Right lobe of liver (tissue), 6 donors: ENCODE results near the gene FAM217A. TPM values are rescaled to one million over a fixed set of nuclear protein-coding genes. Genes with fewer than 3 reads are reported as not detected.

ENCODE experiments used
- ATAC-seq, 4 donors: fragments of 200-7000 bp; cut with Tn5 transposase; one replicate each; pipeline ENCODE4 v1.9.1; 2020; ENCODE audit warnings: mild to moderate bottlenecking in 4 of 4, moderate library complexity in 4 of 4
- DNase-seq, 3 donors: peaks; one replicate each; pipeline ENCODE4 v3.0.0-alpha.2; 2020
- H3K27ac ChIP-seq, 3 donors: fragments of 200-600 bp; one replicate each; pipeline ENCODE4 v1.8.0; 2022
- H3K27me3 ChIP-seq, 2 donors: fragments of 200-600 bp; one replicate each; pipeline ENCODE4 v1.8.0; 2022
- H3K36me3 ChIP-seq, 4 donors: fragments of 200-600 bp; sonication (generic) in 1 of 4; one replicate each; pipeline versions ENCODE4 v1.5.1 to v1.8.0; 2017 to 2022; ENCODE audit warnings: control low read depth in 1 of 4
- H3K4me1 ChIP-seq, 4 donors: fragments of 200-600 bp; sonication (generic) in 1 of 4; one replicate each; pipeline versions ENCODE4 v1.5.1 to v1.8.0; 2017 to 2022; ENCODE audit warnings: control low read depth in 1 of 4
- H3K4me3 ChIP-seq, 3 donors: fragments of 200-600 bp; one replicate each; pipeline ENCODE4 v1.8.0; 2022
- H3K9me3 ChIP-seq, 4 donors: fragments of 200-600 bp; sonication (generic) in 1 of 4; one replicate each; pipeline versions ENCODE4 v1.5.1 to v1.8.0; 2017 to 2022; ENCODE audit warnings: control low read depth in 1 of 4
- CTCF ChIP-seq, 4 donors: fragments of 200-600 bp in 3 of 4; fragments of 450-650 bp in 1 of 4; IDR thresholded peaks; one replicate each; pipeline versions ENCODE4 v1.5.1 to v1.8.0; 2016 to 2022; ENCODE audit warnings: antibody characterized with exemption in 4 of 4, mild to moderate bottlenecking in 2 of 4
- POLR2A ChIP-seq: fragments of 450-650 bp; IDR thresholded peaks from one replicate; pipeline ENCODE4 v1.6.1; 2017; ENCODE audit warnings: antibody characterized with exemption, mild to moderate bottlenecking
- WGBS: methylation state at CpG from one replicate; pipeline ENCODE4 v1.1.6; 2018; ENCODE audit warnings: low coverage, low lambda C conversion rate; ENCODE audit not compliant: insufficient coverage; ENCODE audit errors: missing lambda C conversion rate; 5-methylcytosine and 5-hydroxymethylcytosine counted together
- intact Hi-C, 2 donors: fragments of 100-400 bp; cut with DNase I; formaldehyde crosslinking; loops; one replicate each; pipeline versions ENCODE4 v1.11.2 to v1.14.1; 2022
- long read RNA-seq: library from polyadenylated mRNA; unstranded; transcript quantifications from one replicate; pipeline ENCODE4 v2.0.0, GENCODE V29; 2019
- total RNA-seq, 6 experiments: library from RNA; depleted of rRNA in 2 of 6; stranded (reverse); fragments of >200 nt in 2 of 6; fragmentation: NEBNext Ultra II Directional in 3 of 6; extraction: Animal tissue kit (Norgen Biotek cat#: 25700) in 3 of 6; gene quantifications; one replicate each; pipeline versions ENCODE4 v1.1.0 to v1.2.4, GENCODE V29; 2016 to 2023
- donor health status: DM: no; HTN: yes; CAD: no.
- donor health status: DM: no; HTN: no; CAD: no.
- donor health status: DM: no; HTN: no; CAD: no.
- donor health status: DM: no; HTN: yes; CAD: no.
- donor health status: DM: no; HTN: yes; CAD: no.

The FAM217A gene
- not detected for total RNA-seq
- long read RNA-seq: 0 reads

GRCh38 chr6:4078691-4079471 is at the start of gene FAM217A:
Gene FAM217A (minus strand): TSS chr6:4079137. CDS start chr6:4077414, 1,723 bp downstream.
- Histone ChIP-seq H3K36me3 (no peaks in the 10 kb centered on the region), H3K27ac (no peak within 1 kb of the TSS), H3K4me1 (no peaks in the 10 kb centered on the region), H3K4me3 (no peak within 1 kb of the TSS), H3K9me3 (no peaks in the 10 kb centered on the region), H3K27me3 (no peaks in the 10 kb centered on the region)
- DNase-seq (no peak), ATAC-seq (peak in 1 of 4 donors; percentile 24)
- WGBS: 80% methylated on average over 6 of the region's 91 CpGs
- intact Hi-C loops: no loop called here
- TF ChIP-seq CTCF (IDR thresholded peaks at IDR 0.05): no peak
- TF ChIP-seq POLR2A: no peak

- Histone ChIP-seq H3K4me3 (no peak overlapping the region), H3K9me3 (peaks cover 0 to 2% (median 0%) of the 10 kb centered on the region in 4 donors), H3K27ac (no peak overlapping the region), H3K36me3 (peaks cover 5 to 72% (median 38%) of the 10 kb centered on the region in 4 donors), H3K27me3 (no peaks in the 10 kb centered on the region), H3K4me1 (peaks cover 0 to 28% (median 5%) of the 10 kb centered on the region in 4 donors)
- ATAC-seq (no peak), DNase-seq (no peak)
- intact Hi-C loops: no loop called here
- no peak for TF ChIP-seq POLR2A
- TF ChIP-seq CTCF (IDR thresholded peaks at IDR 0.05): no peak
- WGBS: 25% methylated on average over 1 of the region's 1 CpG
These were observed 49.1 kb upstream of the FAM217A start for GRCh38 chr6:4128072-4128471.

GRCh38 chr6:4125933-4126864 is 47.3 kb upstream of the FAM217A start:
- intact Hi-C loops: no loop called here
- H3K36me3 ChIP-seq: peaks cover 5 to 87% (median 44%) of the 10 kb centered on the region in 4 donors
- H3K4me3 ChIP-seq: no peak overlapping the region
- 70% methylated on average over 7 of the region's 8 CpGs for WGBS
- DNase-seq: no peak
- peak overlapping the region in 1 of 3 donors; percentile 65 for H3K27ac ChIP-seq
- H3K9me3 ChIP-seq: peaks cover 0 to 2% (median 0%) of the 10 kb centered on the region in 4 donors
- peaks cover 0 to 11% (median 0%) of the 10 kb centered on the region in 4 donors for H3K4me1 ChIP-seq
- H3K27me3 ChIP-seq: no peaks in the 10 kb centered on the region
- TF ChIP-seq POLR2A: no peak
- TF ChIP-seq CTCF (IDR thresholded peaks at IDR 0.05): peak in 2 of 4 donors; percentile 41 to 62
- peak; percentile 31 to 96 (median 66) for ATAC-seq

- TF ChIP-seq CTCF (IDR thresholded peaks at IDR 0.05) (no peak), POLR2A (no peak)
These were observed 46.6 kb upstream of the FAM217A start for GRCh38 chr6:4125500-4125899.

More at GRCh38 chr6:4125500-4125899, 46.6 kb upstream of the FAM217A start:
- no peak overlapping the region for H3K4me3 ChIP-seq
- H3K9me3 ChIP-seq: peaks cover 0 to 2% (median 0%) of the 10 kb centered on the region in 4 donors
- 95% methylated on average over 3 of the region's 5 CpGs for WGBS
- no peaks in the 10 kb centered on the region for H3K27me3 ChIP-seq
- no peak overlapping the region for H3K27ac ChIP-seq
- peaks cover 0 to 4% (median 0%) of the 10 kb centered on the region in 4 donors for H3K4me1 ChIP-seq
- peaks cover 5 to 92% (median 48%) of the 10 kb centered on the region in 4 donors for H3K36me3 ChIP-seq
- no peak for ATAC-seq
- intact Hi-C loops: no loop called here
- no peak for DNase-seq
